NCI-H187 (cell line): ENCODE results near the gene IL9R.
"Not testable (repeated sequence)": the region's sequence is repeated elsewhere in the genome, so short reads cannot be mapped to it uniquely, and the experiment has no call there.

Experiments
- DNase-seq, 2 experiments: peaks; one replicate each; lab custom pipeline; 2025; lab: John Stamatoyannopoulos, UW

The IL9R gene, protein sequence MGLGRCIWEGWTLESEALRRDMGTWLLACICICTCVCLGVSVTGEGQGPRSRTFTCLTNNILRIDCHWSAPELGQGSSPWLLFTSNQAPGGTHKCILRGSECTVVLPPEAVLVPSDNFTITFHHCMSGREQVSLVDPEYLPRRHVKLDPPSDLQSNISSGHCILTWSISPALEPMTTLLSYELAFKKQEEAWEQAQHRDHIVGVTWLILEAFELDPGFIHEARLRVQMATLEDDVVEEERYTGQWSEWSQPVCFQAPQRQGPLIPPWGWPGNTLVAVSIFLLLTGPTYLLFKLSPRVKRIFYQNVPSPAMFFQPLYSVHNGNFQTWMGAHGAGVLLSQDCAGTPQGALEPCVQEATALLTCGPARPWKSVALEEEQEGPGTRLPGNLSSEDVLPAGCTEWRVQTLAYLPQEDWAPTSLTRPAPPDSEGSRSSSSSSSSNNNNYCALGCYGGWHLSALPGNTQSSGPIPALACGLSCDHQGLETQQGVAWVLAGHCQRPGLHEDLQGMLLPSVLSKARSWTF

DNA sequence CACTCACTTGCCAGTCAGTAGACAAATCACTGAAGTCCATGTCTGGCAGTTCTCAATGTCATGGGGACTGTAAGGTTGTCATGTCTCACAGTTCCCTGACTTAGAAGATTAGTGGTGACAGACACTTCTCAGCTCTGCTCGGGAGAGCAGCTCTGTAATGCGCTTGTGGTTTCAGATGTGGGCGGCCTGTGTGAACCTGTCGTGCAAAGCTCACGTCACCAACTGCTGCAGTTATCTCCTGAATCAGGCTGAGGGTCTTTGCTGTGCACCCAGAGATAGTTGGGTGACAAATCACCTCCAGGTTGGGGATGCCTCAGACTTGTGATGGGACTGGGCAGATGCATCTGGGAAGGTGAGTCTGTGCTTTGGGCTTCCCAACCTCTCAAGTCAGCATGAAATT is at the start of gene IL9R:
Gene IL9R (plus strand): TSS at position 261 of the 400 bp plus-strand sequence. CDS start 64 bp downstream, at position 325.
- DNase-seq: no peak

DNA sequence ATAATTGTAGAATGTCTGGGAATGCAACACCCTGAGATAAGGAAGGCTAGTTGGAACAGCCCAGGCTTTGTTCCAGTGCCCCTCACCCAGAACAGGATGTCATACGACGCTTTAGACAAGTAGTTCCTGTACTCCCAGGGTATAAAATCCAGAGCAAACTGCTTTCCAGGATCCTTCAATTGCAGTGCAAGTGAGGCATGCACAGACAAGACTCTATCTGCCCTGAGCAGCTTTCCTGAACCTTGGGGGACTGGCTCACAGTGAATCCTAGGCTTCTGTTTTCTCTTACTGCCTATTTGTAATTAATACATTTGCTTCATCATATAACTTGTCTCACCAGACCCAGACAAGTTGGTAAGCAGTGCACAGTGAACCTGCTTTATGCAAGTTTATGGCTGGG is 48.4 kb upstream of the IL9R start:
- DNase-seq: no peak

DNA sequence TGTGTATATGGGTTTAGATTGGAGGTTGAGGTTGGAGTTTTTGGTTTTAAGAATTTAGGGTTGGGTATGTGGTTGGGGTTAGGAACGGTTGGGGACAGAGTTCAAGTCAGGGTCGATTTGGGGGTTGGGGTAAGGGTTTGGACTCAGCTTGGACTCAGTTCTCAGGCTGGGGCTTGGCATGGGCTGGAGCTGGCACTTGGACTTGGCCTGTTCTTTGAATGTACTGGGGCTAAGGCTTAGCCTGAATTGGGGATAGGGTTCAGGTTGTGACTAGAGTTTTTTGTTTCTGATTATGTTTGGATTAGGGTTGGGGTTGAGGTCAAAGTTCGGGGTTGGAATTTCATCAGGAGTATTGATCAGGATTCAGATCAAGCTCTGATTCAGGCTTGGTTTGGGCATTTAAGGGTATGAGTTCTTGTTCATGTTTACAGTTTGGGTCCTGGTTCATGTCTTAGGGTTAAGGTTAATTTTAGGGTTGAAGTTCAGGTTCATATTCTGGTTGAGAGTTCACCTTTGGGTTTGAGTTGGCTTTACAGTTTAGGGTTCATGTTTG is 46.2 kb upstream of the IL9R start:
- no peak for DNase-seq

DNA sequence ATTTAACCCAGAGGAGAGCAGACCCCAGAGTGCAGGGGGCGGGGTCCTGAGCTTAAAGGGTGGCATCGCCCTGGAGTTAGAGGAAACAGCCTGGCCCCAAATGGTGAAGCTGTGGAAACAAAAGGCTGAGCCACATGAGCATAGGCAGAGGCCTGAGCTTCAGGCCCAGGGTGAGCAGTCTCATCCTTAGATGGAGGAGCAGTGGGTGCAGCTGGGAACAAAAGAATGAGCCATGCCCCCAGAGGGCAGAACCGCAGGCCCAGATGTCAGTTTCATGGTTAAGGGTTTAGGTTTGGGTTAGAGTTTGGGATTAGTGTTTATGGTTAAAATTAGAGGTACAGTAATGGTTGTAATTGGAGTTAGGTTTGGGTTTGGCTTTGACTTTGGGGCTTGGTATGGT is 44.4 kb upstream of the IL9R start:
- DNase-seq: no peak

DNA sequence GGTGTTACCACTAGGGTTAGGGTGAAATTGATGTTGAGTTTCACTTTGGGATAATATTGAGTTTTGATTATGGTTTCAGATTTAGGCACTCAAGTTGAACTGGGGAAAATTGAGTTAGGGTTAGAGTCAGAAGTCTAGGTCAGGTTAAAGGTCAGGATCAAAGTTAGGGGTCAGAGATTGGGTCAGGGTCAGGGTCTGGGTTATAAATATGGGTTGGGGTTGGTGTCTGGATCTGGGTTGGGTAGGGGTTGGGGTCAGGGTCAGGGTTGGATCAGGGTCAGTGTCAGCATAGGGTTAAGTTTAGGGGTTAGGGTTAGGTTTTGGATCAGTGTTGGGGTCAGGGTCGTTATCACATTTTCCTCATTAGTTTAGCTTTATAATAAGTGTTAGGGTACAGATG is 42.7 kb upstream of the IL9R start:
- no peak for DNase-seq

DNA sequence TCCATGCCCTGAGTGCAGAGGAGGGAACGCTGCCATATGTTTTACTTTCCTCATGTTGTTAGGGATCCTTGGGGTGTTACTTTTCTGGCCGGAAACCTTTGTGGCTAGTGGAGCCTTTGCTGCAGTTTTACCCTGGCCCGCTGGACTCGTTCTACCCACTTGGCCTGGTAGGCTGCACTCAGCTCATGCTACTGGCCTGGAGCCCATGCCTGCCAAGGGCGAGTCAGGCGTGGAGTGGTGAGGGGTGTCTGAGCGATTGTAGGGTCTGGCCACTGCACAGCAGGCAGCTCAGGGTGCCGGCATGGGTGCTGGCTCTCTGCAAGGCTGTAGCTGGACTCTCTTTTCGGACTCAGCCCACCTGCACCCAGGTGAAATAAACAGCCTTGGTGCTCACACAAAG is 41.4 kb upstream of the IL9R start:
- DNase-seq: no peak

DNA sequence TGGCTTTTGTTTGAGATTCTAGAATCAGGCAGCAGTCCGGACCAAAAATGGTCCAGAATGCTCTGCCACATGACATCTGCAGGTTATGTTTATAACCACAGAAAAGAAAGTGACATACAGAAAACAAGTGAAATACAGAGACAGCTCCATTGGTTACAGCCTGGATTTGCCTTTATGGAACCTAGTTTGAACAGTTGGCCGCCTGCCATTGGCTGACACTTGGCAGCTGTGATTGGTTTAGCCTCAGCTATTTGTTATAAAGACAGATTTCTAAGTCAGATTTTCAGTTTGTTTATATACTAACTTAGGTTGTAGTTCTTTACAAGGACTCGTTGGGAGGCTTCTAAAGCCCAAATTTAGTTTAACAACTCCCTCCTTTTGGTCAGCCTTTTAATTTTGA is 40.8 kb upstream of the IL9R start:
- DNase-seq: no peak

DNA sequence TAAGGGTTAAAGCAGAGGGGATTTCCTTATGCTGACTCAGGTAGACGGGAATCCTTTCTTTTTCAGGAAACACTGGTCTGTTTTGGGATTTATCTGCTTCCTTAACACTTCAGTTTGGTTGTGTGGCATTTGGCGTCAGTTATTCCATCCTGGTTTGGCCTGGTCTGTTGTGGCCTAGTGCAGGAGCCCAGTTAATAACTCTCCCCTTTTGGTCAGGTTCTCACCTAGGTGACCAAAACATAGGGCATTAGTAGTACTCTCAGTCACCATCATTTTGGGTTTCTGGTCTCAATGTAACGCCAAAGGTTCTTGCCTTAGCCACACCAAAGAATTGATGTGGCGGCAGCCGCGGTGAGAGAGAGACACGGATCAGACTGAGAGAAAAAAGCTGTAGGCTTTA is 39.7 kb upstream of the IL9R start:
- no peak for DNase-seq

DNA sequence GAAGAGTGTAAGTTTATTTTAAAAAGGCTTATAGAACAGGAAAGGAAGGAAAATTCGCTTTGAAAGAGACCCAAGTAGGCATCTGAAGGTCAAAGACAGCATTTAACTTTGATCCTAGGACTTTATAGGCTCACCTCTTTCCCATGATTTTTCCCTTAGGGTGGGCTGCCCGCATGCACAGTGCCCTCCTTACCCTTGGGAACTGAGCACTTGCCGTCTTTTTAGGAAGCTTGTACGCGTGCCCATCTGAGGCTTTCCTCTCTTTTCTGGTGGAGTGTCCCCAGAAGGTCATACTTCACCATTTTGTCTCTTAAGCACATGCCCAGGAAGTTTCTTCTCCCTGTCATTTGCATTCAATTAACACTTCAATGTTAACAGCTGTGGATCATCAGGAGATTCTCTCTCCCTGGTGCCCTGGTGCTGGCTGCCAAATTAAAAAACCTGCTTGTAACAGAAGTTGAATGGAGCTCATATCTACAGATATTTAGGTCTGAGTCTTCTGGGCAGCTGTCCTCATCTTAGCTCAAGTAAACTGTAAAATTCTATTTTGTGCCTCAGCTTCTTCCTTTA is 38.4 kb upstream of the IL9R start:
- no peak for DNase-seq

DNA sequence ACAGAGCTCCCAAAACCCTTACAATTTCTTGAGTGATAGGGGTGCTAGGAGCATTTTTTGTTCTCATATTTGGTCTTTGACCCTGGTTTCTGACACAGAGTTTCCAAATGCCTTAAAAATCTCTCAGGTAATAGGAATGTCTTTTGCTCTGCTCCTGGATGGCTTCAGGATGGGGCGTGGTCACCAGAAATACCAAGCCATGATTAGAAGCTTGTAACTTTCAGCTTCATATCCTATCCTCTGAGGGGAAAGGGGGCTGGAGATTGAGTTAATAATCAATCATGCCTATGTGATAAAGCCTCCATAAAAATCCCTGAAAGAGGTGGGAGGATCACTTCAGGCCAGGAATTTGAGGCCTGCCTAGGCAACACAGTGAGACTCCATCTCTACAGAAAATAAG is 34.6 kb upstream of the IL9R start:
- DNase-seq: no peak

DNA sequence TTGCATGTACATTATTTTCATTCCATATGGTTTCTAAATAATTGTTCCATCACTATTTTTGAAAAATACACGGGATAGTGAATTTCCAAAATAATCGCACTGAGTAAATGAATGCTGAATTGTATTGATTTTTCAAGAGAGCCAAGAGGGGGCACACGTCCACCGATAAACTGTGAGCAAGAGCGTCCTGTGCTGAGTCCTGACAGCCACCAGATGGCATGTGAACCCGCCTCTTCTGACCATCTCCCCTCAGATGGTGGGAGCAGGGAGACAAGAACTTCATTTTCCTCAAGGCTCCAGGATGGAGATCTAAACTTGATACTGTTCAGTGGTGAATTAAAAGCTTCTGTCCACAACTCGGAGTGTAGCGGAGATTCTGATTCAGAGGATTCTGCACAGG is 30.6 kb upstream of the IL9R start:
- DNase-seq: no peak

DNA sequence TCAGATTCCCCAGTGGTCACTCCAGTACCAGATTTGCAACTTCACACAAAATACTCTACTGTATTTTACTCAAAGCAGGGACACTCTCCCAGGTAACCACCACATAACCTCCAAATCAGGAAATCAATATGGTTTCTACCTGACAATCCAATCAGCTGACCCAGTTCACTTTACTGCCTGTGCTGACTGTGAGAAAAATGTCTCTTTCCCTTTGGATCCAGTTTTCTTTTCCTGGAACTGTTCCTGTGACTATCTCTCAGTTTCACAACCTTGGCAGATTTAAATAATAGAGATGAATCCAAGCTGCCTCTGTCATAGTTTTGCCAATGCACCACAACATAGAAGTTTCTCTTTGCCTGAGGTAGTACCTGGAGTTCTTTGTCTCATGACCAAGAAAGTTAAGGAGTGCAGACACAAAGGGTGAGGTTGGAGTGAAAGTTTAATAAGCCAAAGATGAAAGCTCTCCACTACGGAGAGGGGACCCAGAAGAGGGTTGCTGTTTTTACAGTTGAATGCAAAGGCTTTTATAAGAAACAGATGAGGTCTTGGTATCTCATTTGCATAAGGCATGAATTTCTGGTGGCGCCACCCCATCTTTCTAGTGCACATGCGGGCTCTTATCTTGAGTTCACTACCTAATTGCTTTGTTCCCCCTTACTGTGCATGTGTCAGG is 29.7 kb upstream of the IL9R start:
- no peak for DNase-seq

DNA sequence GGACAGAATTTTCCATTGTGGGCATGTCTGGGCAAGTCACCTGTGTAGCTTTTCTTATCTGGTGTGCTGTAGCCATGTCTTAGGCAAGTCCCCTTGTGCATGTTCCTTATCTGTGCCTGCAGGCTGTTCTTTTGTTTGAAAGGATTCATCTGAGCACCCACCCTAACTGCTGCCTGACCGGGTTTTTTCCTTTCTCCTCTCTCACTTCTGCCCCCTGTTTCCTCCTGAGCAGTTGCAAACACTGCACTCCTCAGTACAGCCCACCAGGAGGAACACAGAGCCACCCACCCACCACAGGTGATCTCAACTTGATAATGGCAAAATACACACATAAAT is 29.2 kb upstream of the IL9R start:
- DNase-seq: no peak

DNA sequence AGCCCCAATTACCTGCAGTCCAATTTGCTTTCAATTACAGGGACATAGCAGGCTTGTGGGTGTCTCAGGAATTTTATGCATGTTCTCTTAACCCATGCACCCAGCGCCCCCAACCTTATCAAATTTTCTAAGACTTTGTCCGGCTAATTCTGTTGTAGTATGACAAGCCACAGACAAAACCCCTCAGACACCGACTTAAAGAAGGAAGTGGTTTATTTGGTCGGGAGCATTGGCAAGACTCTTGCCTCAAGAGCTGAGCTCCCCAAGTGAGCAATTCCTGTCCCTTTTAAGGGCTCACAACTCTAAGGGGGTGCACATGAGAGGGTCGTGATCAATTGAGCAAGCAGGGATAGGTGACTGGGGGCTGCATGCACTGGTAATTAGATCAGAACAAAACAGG is 28.7 kb upstream of the IL9R start:
- DNase-seq: no peak

DNA sequence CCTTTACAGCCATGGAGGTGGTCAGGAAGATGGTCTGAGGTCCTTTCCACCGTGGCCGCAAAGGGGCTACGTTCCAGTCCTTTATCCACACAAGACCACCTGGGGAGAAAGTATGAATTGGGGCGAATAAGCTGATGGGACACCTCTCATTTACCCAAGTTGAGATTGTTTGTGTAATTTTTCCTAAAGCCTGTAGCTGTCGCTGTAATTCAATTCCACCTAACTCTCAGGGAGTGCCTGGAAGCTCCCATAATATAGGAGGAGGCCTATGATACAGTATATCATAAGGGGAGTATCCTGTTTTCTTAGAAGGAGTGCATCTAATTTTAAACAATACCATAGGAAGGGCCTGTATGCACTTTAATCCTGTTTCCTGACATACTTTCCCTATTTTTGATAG is 25.8 kb upstream of the IL9R start:
- not testable (repeated sequence) for DNase-seq

DNA sequence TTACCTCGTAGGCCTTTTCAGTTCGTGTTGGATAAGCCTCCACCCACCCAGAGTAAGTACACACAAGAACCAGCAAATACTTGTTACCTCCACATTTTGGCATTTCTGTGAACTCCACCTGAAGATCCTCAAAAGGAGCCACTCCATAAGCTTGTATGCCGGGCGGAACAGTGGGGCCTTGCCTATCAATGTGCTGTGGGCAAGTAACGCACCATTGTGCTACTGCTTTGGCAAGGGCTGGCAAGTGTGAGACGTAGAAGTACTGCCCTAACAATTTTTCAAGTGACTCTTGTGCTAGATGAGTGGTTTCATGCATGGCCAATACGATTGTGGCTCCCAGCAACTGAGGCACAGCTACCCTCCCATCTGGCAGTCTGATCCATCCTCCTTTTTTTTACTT is 25.3 kb upstream of the IL9R start:
- not testable (repeated sequence) for DNase-seq

DNA sequence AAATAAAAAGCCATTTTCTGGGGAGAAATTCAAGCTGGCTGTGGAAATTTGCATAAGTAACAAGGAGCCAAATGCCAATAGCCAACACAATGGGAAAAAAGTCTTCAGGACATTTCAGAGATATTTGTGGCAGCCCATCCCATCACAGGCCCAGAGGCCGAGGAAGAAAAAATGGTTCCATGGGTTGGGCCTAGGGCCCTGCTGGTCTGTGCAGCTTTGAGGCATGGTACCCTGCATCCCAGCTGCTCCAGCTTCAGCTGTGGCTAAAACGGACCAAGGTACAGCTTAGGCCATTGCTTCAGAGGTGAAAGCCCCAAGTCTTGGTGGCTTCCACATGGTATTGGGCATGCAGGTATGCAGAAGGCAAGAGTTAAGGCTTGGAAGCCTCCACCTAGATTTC is 14.2 kb upstream of the IL9R start:
- DNase-seq: no peak

DNA sequence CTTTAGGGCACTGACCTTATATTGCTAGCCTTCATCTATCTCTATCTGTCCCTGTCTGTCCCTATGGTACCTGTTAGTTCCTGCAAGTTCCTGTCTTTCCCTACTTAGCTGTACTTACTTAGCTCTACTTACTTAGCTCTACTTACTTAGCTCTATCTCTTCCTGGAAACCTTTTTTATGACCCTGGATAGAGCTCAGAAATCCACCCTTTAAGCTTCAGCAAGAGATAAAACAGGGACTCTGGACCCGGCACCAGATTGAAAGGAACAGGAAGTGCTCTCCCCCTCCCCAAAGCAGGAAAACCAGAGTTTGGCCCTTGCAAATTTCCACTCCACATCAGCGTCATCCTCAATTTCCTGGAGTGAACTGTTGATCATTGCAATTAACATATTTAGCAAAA is 12.3 kb upstream of the IL9R start:
- no peak for DNase-seq

DNA sequence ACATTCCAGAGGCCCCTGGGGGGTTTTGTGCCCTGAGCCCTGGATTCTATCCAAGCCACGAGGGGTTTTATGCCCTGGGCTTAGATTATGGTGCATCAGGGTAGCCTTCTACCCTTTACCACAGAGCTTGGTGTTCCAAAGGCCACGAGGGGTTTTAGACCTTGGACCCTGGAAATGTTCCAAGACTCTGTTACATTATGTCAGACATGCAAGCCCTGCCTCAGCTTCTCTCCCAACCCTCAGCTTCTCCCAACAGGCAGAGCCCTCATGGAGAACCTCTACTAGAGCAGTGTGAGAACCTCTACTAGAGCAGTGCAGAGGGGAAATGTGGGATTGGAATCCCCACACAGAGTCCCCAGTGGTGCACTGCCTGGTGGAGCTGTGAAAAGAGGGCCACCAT is 10.5 kb upstream of the IL9R start:
- not testable (repeated sequence) for DNase-seq

DNA sequence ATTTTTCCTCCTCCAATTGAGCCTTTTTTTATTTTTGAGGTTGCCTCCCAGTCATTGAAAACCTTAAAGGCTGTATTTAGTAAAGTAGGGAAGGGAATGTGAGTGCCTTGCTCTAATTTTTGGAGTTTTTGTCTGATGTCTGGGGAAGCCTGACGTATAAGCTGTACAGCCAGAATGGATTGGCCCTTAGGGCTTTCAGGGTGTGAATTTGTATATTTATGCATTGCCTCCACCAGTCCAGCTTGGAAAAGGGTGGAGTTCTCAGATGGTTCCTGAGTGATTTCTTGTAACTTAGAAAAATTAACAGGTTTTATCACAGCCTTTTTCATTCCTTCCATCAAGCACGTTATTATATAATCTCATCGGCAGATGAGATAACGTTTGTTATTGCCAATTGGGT is 8.6 kb upstream of the IL9R start:
- no peak for DNase-seq

DNA sequence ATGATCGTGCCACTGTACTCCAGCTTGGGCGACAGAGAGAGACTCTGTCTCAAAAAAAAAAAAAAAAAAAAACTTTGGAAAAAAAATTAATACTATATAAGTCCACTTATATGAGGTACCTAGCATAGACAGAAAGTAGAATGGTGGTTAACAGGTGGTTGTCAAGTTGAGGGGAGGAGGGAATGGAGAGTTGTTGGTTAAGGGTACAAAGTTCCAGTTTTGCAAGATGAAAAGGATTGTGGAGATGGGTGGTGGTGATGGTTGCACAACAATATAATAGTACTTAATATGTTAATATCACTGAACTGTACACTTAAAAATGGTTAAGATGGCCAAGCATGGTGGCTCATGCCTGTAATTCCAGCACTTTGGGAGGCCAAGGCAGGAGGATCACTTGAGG is 4.1 kb upstream of the IL9R start:
- no peak for DNase-seq

DNA sequence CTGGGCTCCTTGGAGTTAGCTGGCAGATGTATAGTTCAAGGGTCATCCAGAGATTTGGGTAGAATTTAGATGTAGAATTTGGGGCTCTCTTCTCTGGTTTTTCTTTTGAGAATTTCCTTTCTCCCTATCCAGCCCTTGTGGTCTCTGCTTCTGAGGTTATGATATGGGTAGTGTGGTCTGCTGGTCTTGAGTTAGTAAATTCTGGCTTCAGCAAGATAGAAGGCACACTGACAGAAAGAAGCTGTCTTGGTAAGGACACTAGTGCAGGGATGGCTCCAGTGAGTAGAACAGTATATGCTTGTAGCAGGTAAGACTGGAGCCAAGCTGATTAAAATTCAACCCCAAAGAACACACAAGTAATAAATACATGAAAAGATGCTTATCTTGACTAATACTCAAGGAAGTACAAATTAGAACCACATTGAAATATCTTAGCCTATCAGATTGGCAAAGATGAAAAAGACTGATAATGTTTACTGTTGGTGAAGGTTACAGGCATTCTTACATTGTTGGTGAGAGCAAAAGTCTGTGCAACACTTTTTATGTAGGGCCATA is 2.1 kb upstream of the IL9R start:
- no peak for DNase-seq

DNA sequence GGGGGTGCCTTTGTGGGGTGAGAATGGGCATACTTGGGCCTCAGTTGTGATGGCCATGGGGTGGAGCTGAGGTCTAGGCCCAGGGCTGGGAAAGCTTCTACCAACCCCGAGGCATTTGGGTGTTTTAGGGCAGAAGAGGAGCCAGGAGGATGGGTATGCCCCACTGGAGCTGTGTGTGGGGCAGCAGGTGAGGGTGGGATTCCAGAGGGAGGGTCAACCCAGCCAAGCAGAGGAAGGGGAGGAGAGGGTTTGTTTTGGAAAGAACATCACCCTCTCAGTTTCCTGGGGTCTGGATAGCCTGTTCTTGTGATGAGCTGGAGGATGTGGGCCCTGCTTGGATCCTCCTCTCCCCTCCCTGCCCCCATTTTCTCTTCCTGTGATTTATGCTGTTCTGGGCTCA is 620 bp downstream of the IL9R start:
- no peak for DNase-seq
